BJ (cell line): ENCODE data around the gene PITPNC1. TPM values are rescaled to one million over a fixed set of nuclear protein-coding genes. Genes with fewer than 3 reads are reported as not detected.

Experiments used
- CTCF ChIA-PET: fragments of 350-600 bp; formaldehyde crosslinking; extraction: SDS; loops from one replicate; lab custom pipeline; 2021; ENCODE audit warnings: antibody characterized with exemption, inconsistent platforms; lab: Yijun Ruan, JAX
- POLR2A ChIA-PET: fragments of 300-600 bp; sonication (Branson Sonifier 250); formaldehyde crosslinking; extraction: SDS; loops from one replicate; lab custom pipeline; 2021; ENCODE audit warnings: antibody characterized with exemption; lab: Charles Lee
- DNase-seq: peaks from one replicate; pipeline ENCODE4 v3.0.0-alpha.2; 2011; ENCODE audit warnings: low read depth
- H3K27me3 ChIP-seq: 2 replicates; pipeline ENCODE4 v1.6.0; 2011; ENCODE audit warnings: low read length; ENCODE audit not compliant: control insufficient read depth, insufficient read depth
- H3K36me3 ChIP-seq: 2 replicates; pipeline ENCODE4 v1.5.1; 2011; ENCODE audit warnings: low read length; ENCODE audit not compliant: control insufficient read depth, insufficient read depth
- H3K4me3 ChIP-seq: 2 replicates; pipeline ENCODE4 v1.5.1; 2011; ENCODE audit warnings: low read depth, mild to moderate bottlenecking, control low read depth, low read length
- CTCF ChIP-seq: IDR thresholded peaks from 2 replicates; pipeline ENCODE4 v1.5.1; 2011; ENCODE audit warnings: low read depth, mild to moderate bottlenecking, control low read depth, inconsistent platforms, low read length, moderate library complexity; ENCODE audit not compliant: insufficient read depth
- polyA plus RNA-seq: library from polyadenylated mRNA; depleted of rRNA; stranded (reverse); fragments of >200 nt; gene quantifications from 2 replicates; pipeline ENCODE4 v1.2.3, GENCODE V29; 2011

The PITPNC1 gene
- polyA plus RNA-seq, 1 experiment: 4.6 TPM

- Histone ChIP-seq H3K27me3 (no peaks in the 10 kb centered on the region), H3K36me3 (no peaks in the 10 kb centered on the region), H3K4me3 (no peak overlapping the region)
- CTCF ChIA-PET: no interaction called here
- DNase-seq: no peak
- POLR2A ChIA-PET: no interaction called here
- no peak for TF ChIP-seq CTCF
These were observed 123.2 kb downstream of the PITPNC1 start for GRCh38 chr17:67500261-67500660.

DNA sequence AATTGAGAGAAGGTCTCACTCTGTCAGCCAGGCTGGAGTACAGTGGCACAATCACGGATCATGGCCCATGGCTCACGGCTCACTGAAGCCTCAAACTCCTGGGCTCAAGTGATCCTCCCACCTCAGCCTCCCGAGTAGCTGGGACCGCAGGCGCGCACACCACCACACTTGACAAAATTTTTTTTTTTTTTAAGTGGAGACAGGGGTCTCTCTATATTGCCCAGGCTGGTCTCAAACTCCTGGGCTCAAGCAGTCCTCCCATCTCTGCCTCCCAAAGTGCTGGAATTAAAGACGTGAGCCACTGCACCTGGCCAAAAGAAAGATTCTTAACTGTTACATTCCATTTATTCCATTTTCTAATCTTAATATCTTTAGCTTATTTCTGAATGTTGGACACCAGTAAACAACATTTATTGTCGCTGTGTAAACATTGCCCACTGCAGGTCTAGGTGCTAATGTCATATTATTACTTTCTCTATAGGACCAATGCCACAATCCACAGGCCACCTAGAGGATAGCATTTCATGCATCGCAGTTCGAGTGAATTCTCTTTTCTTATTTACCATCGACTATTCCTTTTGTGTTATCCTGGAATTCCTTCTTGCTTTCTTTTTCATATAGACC, 123.7 kb downstream of the PITPNC1 start:
- no peak for TF ChIP-seq CTCF
- ChIA-PET POLR2A (no interaction called here), CTCF (no interaction called here)
- no peak for DNase-seq
- Histone ChIP-seq H3K36me3 (no peaks in the 10 kb centered on the region), H3K4me3 (no peak overlapping the region), H3K27me3 (no peaks in the 10 kb centered on the region)

DNA sequence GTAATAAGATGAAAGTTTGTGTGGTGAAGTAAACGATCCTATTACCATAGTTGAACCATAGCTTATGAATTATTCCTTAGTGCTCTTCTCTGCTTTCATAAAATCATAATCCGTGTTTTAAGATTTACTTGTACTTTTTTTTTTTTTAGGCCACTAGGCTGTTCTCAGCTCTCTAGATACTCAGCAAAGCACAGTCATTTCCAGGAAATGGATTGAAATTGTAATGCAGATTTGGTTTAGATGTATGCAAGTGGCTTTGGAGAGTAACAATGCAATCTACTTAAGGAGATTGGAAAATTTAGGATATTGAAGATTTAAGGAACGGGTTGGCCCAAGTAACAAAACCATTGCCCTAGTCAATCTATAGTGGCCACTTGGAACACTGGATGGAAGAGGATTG, 125.1 kb downstream of the PITPNC1 start:
- no peaks in the 10 kb centered on the region for H3K27me3 ChIP-seq
- TF ChIP-seq CTCF: no peak
- no peaks in the 10 kb centered on the region for H3K36me3 ChIP-seq
- ChIA-PET POLR2A (no interaction called here), CTCF (interaction anchor here (0.9 kb wide), 1 partner anchor 12 kb away, joined by 4 read pairs; no protein-coding TSS in a partner anchor)
- no peak overlapping the region for H3K4me3 ChIP-seq
- no peak for DNase-seq

- no peaks in the 10 kb centered on the region for H3K27me3 ChIP-seq
- CTCF ChIA-PET: interaction anchor here (0.6 kb wide), 1 partner anchor 24 kb away, joined by 5 read pairs; no protein-coding TSS in a partner anchor
- TF ChIP-seq CTCF: no peak
- DNase-seq: no peak
- POLR2A ChIA-PET: no interaction called here
- H3K36me3 ChIP-seq: no peaks in the 10 kb centered on the region
- no peak overlapping the region for H3K4me3 ChIP-seq
These were observed 126.1 kb downstream of the PITPNC1 start for GRCh38 chr17:67503184-67503583.

- no peak for TF ChIP-seq CTCF
- Histone ChIP-seq H3K27me3 (no peaks in the 10 kb centered on the region), H3K4me3 (no peak overlapping the region), H3K36me3 (no peaks in the 10 kb centered on the region)
- ChIA-PET POLR2A (no interaction called here), CTCF (interaction anchor here (0.6 kb wide), 1 partner anchor 23 kb away, joined by 5 read pairs; no protein-coding TSS in a partner anchor)
- no peak for DNase-seq
These were observed 126.7 kb downstream of the PITPNC1 start for GRCh38 chr17:67503739-67504138.
